ENCODE results near the gene IL1RN.

The IL1RN gene

DNA sequence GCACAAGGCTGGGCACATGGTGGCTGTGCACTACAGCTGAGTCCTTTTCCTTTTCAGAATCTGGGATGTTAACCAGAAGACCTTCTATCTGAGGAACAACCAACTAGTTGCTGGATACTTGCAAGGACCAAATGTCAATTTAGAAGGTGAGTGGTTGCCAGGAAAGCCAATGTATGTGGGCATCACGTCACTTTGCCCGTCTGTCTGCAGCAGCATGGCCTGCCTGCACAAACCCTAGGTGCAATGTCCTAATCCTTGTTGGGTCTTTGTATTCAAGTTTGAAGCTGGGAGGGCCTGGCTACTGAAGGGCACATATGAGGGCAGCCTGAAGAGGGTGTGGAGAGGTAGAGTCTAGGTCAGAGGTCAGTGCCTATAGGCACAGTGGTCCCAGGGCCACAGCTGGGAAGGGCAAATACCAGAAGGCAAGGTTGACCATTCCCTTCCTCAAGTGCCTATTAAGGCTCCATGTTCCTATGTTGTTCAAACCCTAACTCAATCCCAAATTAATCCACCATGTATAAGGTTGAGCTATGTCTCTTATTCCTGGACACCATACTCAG, 2.2 kb downstream of the IL1RN start:
- DNase-seq (ENCODE audit: low spot score) = no peak

- no peak for DNase-seq (ENCODE audit: low spot score)
Observed at GRCh38 chr2:113131352-113132185, 4.2 kb downstream of the IL1RN start.

DNA sequence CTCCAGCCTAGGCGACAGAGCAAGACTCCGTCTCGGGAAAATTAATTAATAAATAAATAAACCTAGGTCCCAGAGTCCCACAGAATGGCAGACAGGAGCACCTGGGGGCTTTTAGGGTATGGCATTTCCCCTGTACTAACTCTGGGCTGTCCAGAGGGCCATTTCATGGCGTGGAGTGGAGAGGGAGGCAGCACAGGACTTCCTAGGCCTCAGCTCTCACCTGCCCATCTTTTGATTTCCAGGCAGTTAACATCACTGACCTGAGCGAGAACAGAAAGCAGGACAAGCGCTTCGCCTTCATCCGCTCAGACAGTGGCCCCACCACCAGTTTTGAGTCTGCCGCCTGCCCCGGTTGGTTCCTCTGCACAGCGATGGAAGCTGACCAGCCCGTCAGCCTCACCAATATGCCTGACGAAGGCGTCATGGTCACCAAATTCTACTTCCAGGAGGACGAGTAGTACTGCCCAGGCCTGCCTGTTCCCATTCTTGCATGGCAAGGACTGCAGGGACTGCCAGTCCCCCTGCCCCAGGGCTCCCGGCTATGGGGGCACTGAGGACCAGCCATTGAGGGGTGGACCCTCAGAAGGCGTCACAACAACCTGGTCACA, 5.1 kb downstream of the IL1RN start:
- no peak for DNase-seq (ENCODE audit: low spot score)

- no peak for DNase-seq (ENCODE audit: low spot score)
Observed at GRCh38 chr2:113133704-113134598, 6.6 kb downstream of the IL1RN start.

DNA sequence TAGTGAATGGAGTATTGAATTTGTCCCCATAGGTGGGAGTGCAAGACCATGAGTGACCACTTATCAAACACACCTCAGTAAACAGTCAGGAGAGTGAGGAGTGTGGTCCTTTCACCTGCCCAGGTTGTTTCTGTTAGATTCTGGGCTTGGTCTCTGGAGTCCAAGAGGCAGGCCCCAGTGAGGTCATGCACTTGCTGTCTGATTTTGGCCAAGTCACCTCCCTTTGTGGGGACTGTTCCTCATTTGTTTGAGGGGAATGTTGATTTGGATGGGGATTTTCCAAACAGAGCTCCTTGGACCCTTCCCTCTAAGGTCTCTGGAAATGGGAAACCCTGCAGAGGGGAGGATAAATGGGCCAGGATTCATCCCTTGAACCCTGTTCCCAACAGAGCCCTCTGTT, 7.3 kb downstream of the IL1RN start:
- DNase-seq (ENCODE audit: low spot score) = no peak

GRCh38 chr2:113135317-113135716, 7.9 kb downstream of the IL1RN start:
- DNase-seq (ENCODE audit: low spot score) = no peak

DNA sequence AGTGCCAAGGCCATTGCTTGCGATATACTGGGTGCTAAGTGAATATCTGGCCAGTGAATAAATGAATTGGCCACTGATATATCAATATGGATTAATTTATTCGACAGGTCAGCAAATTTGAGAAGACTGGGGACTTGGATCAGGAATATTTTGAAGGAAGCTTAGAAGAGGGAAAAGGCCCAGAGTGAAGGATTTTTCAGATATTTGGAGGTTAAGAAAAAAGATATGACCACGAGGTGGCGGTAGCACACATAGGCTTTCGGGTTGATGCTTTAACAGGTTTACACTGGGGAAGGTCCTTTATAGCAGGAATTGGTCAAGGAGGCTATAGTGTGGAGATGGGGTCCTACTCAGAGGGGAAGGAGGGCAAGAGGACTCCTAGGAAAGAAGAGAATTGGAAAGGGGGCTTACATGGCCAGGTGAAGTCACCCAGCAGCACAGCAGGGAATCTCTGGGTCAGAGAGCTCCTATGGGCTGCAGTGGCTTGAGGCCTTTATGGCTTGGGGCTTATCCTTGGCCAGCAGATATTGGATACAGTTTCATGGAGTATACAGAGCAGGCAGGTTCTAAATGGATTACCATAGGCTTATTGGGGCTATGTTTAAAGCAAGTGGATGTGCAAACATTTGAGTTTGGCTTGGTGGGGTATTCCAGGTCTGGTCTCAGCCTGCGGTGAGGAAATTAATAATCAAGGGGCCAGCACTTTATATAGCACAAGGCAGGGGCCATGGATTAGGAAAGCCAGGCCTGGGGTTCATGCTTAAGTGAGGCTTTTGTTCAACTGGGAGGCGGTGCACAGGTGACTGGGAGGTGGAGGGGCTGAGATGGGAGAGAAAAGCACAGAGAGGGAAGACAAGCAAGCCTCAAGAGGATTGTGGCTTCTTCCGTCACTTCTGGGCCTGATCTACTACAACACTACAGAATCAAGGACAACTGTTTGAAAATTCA, 9.7 kb downstream of the IL1RN start:
- peak; percentile 63 for DNase-seq (ENCODE audit: low spot score)

GRCh38 chr2:113137827-113138226, 10.4 kb downstream of the IL1RN start:
- no peak for DNase-seq (ENCODE audit: low spot score)

- DNase-seq (ENCODE audit: low spot score) = peak; percentile 72
Observed at GRCh38 chr2:113138428-113139322, 11.3 kb downstream of the IL1RN start.

GRCh38 chr2:113141451-113141850, 14.1 kb downstream of the IL1RN start:
- no peak for DNase-seq (ENCODE audit: low spot score)

DNA sequence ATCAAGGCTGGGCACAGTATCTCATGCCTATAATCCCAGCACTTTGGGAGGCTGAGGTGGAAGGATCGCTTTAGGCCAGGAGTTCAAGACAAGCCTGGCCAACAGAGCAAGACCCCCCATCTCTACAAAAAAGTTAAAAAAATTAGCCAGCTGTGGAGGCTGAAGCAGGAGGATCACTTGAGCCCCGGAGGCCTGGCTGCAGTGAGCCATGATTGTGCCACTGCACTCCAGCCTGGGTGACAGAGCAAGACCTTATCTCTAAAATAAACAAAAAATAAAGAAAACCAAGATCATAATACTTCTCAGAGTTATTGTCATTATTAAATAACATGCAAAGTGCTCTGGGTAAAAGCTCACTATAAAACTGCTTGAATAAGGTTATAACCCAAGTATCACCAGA, 14.9 kb downstream of the IL1RN start:
- no peak for DNase-seq (ENCODE audit: low spot score)

DNA sequence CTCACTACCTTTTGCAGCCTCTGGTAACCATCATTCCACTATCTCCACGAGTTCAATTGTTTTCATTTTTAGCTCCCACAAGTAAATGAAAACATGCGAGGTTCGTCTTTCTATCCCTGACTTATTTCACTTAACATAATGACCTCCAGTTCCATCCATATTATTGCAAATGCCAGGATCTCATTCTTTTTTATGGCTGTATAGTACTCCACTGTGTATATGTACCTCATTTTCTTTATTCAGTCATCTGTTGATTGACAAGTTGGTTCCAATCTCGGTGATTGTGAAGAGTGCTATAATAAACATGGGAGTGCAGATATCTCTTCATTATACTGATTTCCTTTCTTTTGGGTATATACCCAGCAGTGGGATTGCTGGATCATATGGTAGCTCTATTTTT, 16.9 kb downstream of the IL1RN start:
- no peak for DNase-seq (ENCODE audit: low spot score)

- no peak for DNase-seq (ENCODE audit: low spot score)
Observed at GRCh38 chr2:113148606-113149552, 21.5 kb downstream of the IL1RN start.

DNA sequence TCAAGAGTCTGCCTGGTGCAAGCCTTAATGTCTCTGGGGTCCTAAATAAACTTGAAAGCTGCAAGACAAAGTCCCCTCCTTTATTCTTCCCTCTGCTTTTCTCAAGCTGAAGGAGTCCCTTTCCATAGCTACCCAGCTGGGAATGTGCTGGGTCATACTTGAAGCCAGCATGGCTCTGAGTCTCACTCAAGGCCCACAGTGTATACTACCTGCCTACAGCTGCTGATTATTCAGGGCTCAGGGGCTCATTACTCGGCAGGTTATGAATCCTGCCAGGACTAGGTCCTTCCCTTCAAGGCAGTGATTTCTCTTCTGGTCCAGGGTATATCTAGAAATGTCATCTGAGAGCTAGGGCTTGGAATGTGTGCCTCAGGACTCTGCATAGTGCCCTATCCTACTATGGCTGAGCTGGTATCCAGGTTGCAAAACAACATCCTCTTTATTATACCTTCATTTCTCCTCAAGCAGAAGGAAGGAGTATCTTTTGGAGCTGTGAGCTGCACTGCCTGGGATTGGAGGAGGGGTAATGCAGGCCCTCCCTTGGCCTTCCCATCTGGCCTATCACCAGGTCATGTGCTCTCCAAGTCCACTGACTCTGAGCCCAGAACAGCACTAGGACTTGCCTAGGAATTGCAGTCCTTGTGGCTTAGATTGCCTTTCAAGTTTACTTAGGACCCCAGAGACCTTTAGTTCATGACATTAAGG, 22.3 kb downstream of the IL1RN start:
- DNase-seq (ENCODE audit: low spot score) = no peak

DNA sequence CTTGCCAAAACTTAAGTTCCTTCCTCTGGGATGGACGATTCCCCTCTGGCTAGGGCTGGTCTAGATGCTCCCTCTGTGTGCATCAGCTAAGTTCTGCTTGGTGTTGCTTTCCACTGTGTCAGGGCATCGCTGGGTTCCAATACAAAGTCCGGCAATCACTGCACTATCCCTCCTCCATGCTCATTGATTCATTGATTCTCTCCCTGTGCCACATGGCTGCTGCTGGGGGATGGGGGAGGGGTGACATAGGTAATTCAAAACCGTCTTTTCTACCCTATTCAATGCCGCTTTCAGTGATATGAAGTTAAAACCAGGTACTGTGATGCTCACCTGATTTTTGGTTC, 22.8 kb downstream of the IL1RN start:
- DNase-seq (ENCODE audit: low spot score) = no peak

DNA sequence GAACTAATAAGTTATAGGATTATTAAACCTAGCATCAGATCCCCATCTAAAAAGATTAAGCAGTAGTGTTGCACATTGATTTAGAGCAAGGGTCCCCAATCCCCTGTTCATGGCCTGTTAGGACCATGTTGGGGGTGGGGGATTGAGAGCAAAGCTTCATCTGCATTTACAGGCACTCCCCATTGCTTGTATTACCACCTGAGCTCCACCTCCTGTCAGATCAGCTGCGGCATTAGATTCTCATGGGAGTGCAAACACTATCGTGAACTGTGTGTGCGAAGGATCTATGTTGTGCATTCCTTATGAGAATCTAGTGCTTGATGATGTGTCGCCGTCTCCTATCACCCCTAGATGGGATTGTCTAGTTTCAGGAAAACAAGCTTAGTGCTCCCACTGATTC, 27.9 kb downstream of the IL1RN start:
- no peak for DNase-seq (ENCODE audit: low spot score)

DNA sequence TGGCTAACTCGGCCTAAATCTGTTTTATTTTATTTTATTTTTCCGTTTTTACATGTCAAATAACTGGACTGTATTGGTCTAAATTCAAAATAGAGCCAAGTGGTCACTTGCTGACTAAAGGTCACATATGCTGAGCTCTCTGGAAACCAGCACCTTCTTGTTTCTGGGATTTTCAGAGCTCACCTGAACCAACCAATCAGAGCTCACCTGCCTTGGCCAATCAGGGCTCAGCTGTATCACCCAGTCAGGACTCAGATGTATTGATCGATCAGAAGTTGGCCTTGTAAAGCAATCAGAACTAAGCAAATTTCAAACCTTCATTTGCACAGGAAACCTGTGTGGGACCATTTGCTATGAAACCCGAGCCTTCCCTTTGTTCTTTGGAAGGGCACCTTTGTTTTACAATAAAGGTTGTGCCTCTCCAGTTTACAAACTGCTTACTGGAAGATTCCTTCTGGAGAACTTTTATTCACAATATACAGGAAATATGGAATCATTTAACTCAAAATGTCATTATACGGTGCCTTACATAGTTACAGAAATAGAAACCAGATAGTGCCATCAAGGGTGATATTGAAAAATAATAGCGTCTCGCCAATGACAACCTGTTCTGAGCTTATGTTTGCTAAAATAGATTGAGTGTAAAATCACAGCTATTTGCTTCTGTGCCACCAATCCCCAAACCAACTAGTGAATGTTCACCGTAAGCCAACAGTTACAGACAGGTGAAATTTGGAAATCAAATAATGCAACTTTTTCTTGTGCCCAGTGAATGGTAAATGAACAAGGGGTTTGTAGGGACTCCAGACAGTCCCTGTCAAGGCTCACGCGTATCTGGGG, 29.1 kb downstream of the IL1RN start:
- DNase-seq (ENCODE audit: low spot score) = peak; percentile 59
